ENCODE data around the gene PRDM5.
"Not testable (repeated sequence)": the region's sequence is repeated elsewhere in the genome, so short reads cannot be mapped to it uniquely, and the experiment has no call there.

The PRDM5 gene

DNA sequence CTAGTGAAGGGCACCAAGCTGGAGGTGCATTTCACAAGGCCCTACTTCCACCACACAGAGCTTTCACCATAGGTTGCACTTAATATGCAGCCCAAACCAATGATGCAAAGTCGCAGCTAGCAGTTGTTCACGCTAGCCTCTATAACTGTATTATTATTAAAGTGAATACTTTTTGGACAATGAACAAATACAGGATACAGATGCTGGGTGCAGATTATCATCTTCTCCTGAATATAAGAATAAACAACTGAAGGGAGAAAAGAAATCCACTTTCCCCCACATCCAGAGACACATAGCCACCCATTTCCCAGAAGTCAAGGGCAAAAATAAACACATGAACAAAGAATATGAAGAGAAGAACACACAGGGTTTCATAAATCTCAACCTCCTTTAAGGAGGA is 107.2 kb downstream of the PRDM5 start:
- no peak for DNase-seq

DNA sequence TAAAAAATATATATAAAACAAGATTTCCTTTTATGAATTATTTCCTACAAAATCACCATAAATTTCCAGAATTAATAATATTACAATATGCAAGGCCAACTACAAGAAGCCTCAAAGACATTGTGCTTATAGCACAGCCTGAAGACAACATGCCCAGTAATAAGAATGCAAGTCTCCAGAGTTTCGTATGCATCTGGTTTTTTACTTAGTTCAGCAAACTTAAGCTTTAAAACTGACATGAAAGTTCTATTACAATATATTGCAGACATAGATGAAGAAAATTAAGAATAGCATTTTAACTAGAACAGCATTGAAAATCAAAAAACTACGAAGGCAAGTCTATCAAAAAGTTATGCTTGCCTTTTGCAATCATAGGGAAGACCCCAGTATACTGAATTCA is 107.6 kb downstream of the PRDM5 start:
- no peak for DNase-seq

DNA sequence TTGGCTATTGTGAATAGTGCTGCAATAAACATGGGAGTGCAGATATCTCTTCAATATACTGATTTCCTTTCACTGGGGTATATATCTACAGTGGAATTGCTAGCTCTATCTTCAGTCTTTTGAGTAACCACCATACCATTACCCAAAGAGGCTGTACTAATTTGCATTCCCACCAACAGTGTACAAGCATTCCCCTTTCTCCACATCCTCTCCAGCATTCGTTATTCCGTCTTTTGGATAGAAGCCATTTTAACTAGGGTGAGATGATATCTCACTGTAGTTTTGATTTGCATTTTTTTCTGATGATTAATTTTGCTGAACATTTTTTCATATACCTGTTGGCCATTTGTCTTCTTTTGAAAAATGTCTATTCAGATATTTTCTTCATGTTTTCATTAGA is 110.3 kb downstream of the PRDM5 start:
- no peak for DNase-seq

DNA sequence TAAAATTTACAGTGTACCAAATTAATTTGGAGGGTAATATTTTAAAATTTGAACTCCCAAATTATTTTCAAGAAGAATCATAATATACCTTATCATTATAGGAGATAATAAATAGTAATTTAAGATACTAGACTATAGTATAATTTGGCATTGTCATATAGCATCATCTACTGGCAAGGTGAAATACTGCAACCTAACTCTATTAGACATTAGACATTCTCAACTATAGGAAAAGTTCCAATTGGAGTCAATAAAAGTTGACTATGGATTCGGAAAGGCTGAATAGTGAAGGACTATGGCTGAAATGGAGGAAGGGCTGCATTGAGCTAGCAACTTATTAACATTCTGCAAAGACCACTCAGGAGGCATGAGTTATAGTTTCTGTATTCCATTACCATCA is 113.0 kb downstream of the PRDM5 start:
- no peak for DNase-seq

DNA sequence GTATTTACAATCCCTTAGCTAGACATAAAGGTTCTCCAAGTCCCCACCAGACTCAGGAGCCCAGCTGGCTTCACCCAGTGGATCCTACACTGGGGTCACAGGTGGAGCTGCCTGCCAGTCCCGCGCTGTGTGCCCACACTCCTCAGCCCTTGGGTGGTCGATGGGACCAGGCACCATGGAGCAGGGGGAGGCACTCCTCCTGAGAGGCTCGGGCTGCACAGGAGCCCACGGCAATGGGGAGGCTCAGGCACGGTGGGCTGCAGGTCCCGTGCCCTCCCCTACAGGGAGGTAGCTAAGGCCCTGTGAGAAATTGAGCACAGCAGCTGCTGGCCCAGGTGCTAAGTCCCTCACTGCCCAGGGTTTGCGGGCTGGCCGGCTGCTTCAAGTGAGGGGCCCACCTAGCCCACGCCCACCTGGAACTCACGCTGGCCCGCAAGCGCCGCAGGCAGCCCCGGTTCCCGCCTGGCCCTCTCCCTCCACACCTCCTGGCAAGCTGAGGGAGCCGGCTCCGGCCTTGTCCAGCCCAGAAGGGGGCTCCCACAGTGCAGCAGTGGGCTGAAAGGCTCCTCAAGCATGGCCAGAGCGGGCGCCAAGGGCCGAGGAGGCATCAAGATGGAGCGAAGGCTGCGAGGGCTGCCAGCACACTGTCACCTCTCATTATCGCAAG is 113.9 kb downstream of the PRDM5 start:
- DNase-seq, result no peak

DNA sequence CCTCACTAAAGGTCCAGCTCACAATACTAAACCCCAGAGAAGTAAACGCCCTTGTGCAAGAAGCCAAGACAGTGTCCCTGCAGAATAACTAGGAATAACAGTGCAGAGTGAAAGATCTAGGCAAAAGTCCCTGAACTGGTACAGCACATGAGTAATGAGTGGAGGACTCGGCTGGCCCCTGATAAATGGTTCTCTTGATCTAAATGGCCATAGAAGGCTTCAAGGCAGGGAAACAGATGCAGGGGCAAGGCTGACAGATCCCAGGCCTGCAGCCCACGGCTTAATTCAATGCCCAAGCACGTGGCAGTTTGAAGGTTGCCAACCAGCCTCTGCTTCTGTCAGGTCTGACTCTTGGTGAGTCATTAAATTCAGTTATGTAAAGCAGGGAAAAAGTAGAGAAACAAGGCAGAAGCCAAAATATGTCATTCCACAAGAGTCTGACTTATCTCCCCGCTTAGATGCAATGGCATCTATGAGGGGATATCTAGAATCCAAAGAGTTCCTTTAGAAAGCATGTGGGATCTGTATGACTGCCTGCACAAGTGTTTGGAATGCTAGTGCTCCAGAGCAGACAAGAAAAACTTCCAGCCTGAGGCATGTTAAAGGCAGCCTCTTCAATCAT is 121.3 kb downstream of the PRDM5 start:
- DNase-seq, result no peak

DNA sequence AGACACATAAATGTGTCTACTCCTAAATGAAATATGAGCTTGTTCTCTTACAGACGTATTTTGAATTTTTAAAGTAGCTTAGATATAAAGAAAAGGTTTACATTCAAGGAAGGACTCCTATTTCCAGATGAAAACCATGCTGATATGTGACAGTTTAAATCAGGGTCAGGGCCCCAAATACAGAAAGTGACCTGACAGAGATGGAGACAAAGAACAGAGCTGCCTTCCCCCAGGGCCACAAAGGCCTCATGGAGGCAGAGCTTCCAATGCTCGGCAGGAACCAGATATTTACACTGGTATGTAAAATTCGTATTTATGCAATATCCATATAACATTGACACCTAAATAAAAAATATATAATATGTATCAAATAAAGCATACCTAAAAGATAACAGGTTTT is 124.0 kb downstream of the PRDM5 start:
- DNase-seq, result no peak

DNA sequence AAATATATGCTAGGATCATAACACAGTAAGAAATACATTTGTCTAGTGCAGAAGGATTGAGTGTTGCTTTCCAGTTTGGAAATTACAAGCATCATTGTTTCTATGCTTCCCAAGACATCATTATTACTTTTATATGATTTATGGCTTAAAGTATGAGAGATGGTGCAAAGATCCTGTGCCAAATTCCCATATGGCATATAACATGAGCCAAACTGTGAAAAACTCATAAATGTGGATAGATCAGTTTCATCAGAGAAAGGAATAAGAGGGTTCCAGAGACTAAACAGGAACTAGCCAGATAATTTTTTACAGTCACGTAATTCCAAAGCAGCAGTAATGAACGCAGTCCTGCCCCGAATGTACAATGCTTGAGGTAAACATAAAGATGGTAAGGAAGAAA is 126.3 kb downstream of the PRDM5 start:
- DNase-seq, result no peak

DNA sequence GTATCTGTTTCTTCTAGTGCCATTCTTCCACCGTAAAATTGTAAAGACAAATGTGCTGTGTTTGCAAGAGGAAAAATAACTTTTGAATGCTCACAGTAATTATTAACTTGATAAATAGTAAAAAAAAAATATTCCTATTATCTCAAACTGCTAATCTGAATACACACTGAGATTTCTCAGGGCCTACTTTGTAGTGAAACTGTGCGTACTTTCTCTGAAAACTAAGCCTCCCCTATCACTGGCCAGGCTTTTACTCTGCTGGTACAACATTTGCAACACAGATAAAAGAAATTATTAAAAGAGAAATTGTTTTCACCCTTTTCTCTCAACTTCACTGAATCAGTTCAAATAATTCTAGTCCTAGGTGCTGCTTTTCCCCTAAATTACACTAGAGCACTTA is 137.3 kb downstream of the PRDM5 start:
- no peak for DNase-seq

DNA sequence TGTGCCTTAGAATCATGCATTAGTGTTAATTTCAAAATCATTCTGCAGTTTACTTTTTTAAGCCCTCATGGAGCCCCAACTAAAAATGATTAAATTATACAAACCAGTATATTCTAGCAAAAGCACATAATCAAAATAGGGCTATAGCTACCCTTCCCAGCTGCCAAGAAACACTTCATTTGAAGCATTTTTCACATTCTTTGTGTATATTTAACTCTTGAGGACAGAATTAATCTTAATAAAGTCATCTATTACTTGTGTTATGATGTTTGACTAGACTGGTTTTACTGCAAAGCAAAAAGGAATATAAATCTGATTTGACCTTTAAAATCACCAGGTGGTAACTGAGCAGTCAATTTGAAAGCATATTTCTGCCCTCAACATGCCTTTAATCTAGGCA is 145.1 kb downstream of the PRDM5 start:
- DNase-seq, result no peak

DNA sequence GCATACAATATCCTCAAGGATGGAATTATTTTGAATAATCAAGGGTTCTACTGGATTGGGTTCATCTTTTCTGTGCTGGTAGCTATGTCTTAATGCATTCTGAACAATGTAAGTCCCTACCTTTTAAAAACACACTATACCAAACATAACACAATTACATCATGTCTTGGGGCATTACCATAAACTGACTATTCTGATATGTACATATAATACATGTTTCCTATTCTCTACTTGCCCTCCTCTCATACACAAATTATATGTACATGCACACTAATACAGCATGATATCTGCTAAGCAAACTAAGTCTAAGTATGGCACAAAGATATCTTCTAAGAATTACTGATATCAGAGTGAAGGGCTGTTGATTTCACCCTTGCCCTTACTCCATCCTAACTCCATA is 147.1 kb downstream of the PRDM5 start:
- no peak for DNase-seq

DNA sequence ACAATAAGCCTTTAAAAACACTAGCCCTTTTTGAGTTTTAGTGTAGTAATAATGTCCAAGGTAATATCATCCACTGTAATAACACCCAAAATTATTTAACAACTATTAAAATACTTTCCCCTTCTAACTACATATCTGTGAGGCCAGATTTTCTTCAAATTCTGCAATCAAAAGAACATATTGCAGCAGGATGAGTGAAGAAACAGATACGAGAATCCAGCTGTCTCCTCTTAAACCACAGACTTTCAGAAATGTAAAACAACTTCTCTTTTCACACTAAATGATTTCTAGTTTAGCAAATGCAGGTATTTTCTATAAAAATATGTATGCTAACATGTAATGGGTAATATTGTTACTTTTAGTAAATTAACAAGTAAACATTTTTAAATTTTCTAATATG is 148.9 kb downstream of the PRDM5 start:
- no peak for DNase-seq

DNA sequence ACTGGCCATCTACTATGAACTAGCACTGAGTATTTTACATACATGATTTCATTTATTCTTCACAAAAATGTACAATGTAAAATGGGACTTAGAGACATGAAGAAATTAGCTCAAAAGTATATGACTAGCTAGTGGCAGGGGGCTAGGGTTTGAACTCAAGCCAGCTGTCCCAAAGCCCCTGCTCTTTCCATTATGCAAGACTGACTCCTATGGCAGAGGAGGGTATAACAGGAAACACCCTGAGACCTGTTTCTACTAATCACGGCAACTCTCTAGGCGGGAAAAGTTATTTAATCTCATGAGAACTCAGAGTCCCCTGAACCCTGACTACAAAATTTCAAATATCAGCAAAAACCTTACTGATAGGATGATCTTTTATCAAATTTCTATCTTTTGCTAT is 150.6 kb downstream of the PRDM5 start:
- no peak for DNase-seq

DNA sequence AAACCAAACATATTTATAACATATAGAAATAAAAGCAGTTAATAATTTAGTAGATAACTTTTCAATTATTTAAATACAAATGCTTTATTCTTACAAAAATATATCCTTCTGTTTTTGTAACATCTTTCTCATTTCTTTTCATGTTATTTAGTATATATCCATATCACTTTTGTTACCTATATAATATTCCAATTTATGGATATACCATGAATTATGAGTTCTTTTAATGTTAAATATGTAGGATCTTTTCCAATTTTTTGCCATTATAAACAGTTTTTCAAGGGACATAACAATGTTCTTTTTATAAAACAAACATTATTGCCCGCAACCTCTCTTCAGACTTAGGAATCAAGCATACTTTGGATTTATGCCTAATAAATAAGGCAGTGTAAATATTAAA is 151.6 kb downstream of the PRDM5 start:
- DNase-seq, result no peak

DNA sequence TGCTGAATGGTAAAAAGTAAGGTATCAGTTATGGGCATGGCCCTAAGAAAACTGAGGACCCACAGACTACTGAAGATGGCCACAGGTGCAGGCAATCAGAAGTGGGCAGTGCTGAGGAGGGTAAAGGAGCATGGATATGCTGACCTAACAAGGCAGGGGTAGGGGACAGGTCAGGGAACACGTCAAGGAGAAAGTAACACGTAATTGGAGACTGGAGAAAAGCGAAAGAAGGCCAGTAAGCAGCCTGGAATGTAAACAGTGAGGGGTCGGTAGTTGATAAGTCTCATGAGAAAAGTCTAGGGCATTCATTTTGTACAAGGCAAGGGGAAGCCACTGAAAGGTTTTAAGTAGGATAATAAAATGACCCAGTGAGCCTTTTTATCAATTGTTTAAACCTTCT is 153.3 kb downstream of the PRDM5 start:
- DNase-seq, result no peak

DNA sequence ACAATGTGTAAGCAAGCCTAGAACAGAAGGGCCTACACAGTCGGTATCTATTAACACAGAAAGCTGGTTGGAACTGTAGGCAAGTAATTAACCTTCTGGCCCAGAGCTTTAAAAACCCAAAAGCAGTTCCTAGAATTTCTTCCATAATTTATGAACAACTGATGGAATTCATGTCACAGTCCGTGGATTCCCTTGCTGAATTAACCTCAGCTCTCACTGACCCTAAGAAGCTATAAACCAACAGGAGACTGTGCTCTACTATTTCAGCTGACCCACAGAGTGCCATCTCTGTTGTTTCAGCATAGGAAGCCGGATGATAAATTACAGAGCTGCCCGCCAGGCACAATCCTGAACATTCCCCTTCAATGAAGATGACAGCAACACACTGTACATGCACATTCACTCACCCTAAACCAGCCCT is 157.3 kb downstream of the PRDM5 start:
- no peak for DNase-seq

DNA sequence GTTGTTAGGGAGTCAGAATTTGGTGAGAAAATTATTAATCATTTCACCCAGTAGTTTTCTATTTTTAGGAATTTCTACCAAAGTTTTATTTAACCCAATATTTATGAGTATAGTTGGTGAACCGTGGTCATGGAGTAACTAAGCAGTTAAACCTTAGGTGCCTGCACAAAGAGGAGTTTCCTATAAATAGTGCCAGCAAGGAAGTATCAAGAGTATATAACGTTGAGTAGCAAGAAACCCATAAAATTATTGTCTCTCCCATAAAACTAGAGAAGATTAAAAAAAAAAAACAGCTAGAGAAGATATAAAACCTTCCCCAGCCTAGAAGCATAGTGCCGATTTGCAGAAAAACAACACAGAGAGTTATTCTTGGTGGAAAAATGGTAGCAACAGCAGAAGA is 158.9 kb downstream of the PRDM5 start:
- DNase-seq, result no peak

DNA sequence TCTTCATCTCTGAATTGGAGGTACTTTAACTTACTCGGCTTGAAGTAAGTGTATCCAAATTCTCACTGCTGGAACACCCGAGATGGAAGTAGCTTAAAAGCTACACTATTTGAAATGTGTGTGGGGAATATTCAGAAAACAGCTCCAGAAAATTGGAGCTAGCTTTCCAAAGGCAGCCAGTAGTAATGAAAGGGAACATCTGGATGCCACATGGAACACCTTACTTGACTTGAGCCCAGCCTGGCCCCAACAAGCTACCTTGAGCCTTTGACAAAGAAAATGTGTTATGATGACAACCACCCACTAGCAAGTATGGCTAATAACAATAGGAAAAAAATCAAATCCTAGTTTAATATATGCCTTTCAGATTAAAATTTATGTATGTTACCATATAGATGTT is 161.5 kb downstream of the PRDM5 start:
- no peak for DNase-seq

DNA sequence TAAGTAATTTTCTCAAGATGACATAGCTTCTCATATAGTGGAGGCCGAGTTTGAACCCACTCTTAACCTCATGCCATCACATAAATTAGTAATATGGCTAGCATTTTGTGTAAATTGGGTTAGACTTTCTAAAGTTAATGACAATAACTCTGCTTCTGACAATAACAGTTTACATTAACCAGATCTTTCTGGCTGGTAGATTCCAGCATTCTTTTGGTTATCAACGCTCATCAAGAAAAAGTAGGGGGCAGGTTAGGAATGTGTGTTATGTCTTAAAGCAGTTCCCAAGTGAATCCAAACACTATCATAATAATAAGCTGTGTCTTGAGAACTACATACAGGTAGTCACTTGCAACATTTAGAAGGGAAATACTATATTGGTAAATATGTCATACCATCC is 162.5 kb downstream of the PRDM5 start:
- no peak for DNase-seq

DNA sequence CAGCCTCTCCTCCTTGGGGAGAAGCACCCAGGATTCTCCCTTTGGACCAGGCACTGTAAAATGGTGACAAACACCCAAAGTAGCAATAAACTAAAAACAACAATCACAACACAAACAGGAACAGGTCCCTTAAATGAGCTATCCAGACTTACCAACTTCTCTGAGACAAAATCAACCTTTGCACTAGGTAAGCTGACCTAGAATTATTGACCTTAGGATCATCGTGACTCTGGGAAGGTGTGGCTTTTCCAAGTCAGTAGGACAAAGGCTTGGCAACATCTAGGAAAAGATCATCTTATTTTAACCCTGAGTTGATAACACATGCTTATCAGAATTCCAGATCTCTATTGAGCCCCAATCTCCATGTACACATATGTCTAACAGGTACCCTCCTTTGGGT is 166.7 kb downstream of the PRDM5 start:
- no peak for DNase-seq

DNA sequence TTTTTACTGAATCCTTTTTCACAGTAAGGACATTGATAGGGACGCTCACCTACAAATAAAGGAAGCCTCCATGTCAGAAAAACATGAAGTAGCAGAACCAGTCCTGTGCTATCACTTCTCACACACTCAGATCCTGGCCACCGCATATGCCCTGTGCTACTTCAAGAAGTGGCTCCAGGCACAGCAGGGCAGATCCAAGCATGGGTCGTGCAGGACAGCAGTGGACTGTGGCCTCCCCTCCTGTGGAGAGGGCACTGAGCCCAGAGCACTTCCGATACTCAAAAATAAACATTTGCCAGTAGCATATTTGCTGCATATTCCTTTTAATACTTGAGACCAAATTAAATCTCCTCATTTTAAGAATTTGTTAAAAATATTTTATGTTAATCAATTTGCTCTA is 167.9 kb downstream of the PRDM5 start:
- no peak for DNase-seq

DNA sequence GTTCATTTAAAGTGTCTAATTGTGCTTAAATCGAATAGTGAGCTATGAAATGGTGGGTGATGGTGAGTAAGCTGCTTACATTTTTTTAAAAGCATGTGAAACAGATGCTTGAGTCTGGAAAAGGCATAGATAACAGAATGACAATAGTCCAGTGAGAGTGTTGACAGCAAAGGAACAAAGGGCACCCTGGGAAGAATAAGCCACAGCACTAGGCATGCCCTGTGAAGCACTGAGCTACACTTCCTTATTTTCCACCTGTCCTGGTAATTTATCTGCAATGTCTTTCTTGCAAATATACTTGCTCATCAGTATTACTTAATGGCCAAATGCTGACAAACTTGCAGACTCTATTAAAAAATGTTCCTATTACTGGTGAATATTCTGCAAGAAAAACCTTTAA is 168.7 kb downstream of the PRDM5 start:
- no peak for DNase-seq

DNA sequence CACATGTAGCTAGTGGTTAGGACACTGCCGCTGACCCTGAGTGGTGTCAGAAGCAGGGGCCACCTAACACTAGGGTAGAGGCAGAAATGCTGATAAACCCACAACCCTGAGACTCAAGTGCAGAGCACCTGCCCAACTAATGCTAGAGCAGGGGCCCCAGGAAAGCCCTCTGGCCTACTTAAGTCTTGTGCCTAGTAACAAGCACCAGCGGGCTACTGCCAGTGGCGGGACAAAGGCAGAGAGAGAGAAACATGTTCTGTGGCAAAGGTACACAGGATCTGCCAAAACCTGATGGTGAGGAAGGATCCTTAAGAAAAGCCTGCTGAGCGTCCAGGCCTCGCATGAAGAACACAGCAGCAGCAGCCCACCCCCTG is 172.4 kb downstream of the PRDM5 start:
- no peak for DNase-seq

DNA sequence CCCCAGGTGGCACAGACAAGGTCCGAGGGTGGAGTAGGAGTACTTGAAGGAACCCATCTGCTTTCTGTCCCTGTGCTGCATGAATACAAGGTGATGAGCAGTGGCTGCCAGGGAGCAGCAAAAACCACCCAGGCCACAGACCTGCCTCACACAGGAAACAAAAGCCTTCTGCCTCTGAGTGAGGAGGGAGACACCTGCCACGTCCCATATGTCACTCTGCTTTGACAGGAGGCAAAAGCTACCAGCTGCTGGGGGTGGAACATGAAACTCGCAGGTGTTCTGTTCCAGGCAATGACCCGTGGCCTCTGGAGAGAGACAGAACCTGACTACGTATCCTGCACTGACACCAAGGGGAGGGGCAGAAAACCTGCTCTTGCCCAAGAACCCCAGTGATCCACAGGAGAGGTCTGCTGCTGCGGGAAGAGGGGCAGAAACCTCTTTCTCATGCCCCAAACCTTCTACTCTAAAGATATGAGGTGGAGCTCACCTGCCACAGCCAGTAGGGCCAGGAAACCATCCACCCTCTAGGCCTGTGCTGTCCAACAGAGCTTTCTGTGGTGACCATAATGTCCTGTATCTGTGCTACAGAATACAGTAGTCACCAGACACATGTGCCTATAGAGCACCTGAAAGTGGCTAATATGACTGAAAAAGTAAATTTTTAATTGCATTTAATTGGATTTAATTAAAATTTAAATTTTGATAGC is 172.9 kb downstream of the PRDM5 start:
- peak; percentile 1 for DNase-seq

DNA sequence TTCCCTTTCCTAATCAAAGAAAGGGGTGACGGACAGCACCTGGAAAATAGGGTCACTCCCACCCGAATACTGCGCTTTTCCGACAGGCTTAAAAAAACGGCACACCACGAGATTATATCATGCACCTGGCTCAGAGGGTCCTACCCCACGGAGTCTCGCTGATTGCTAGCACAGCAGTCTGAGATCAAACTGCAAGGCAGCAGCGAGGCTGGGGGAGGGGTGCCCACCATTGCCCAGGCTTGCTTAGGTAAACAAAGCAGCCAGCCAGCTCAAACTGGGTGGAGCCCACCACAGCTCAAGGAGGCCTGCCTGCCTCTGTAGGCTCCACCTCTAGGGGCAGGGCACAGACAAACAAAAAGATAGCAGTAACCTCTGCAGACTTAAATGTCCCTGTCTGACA is 180.9 kb downstream of the PRDM5 start:
- not testable (repeated sequence) for DNase-seq

All from NCI-H1105 (cell line).